ENCODE results near the gene MARF1.

DNA sequence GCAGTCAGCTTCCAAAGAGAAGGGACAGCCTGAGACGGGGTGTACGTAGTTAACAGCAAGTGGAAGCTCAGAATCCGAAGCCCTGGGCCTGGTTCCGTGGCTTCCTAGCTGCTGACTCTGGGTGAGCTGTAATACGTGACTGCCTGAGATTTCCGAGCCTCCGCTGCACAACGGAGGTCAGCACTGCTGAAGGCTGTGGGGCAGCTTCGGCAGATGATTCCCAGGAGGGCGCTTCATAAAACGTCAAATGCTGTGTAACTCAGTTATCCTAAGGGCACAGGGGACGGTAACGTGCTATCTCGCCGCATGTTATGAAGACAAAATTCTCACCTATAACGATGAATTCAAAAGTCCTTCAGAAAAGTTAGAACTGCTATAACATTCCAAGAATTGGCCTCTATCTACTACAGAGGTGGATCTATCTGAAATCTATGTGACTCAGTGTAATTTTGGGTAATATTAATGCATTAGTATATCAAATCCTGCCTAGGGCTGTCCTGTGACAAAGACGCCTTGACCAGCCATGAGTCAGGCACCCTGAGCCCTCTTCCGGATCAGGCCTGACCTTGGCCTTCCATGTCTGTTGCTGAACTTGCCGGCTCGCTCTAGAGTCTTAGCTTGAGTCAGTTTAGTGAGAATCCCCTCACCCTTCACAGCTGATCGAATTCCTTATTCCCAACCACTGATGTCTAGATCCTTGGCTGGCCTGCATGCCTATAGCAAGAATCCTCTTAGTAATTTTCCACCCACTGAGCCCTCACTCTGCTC, 43.5 kb downstream of the MARF1 start:
- TF ChIP-seq, protein P1, sequence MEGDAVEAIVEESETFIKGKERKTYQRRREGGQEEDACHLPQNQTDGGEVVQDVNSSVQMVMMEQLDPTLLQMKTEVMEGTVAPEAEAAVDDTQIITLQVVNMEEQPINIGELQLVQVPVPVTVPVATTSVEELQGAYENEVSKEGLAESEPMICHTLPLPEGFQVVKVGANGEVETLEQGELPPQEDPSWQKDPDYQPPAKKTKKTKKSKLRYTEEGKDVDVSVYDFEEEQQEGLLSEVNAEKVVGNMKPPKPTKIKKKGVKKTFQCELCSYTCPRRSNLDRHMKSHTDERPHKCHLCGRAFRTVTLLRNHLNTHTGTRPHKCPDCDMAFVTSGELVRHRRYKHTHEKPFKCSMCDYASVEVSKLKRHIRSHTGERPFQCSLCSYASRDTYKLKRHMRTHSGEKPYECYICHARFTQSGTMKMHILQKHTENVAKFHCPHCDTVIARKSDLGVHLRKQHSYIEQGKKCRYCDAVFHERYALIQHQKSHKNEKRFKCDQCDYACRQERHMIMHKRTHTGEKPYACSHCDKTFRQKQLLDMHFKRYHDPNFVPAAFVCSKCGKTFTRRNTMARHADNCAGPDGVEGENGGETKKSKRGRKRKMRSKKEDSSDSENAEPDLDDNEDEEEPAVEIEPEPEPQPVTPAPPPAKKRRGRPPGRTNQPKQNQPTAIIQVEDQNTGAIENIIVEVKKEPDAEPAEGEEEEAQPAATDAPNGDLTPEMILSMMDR (IDR thresholded peaks at IDR 0.05): no peak
- no peak for TF ChIP-seq POLR2A (IDR thresholded peaks at IDR 0.05)

Measured in thyroid gland (tissue), 4 donors.